NCI-H2227 (cell line): Measurements from ENCODE around the gene APLNR.

Experiments
- DNase-seq: peaks from one replicate; lab custom pipeline; 2025; ENCODE audit not compliant: unreplicated experiment; lab: John Stamatoyannopoulos, UW

The APLNR gene

DNA sequence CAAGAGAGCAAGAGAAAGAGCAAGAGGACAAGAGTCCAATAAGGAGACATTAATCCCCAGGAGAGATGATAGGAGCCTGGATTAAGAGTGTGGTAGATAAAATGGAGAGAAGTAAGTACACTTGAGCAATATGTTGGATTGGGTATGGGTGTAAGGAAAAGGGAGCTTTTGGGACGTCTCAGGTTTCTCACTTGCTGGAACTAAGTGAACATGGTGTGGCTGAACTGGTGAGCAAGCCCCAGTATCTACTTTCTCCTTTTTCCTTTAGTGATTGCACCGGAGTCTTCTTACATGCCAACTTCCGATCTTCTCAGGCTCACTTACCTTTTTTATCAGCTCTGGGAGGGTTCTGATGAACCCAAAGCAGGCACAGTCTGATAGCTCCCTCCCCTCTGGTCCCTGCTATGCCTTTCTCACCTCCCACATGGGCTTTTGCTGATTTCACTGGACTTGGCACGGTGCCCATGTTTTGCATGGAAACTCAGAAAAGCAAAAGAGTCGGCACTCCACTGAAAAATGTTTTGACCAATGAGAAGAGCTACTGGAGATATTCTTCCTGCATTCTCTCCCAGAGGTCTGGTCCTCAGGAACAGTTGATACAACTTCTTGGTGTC is 14.5 kb upstream of the APLNR start:
- DNase-seq = peak; percentile 39

DNA sequence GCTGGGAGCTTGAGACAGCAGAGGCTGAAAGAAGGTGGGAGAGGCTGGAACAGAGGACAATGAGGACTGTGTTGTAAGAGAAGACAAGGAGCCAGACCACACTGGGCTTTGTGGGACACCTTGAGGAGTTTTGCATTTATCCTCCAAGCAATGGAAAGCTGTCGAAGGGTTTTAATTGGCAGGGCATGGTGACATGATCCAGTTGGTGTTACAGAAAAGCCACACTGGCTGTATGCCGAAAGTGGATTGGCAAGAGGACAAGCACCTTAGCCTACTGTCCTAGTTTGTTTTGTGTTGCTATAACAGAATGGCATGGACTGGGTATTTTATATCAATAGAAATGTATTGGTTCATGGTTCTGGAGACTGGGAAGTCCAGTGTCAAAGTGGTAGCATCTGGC is 14.0 kb upstream of the APLNR start:
- no peak for DNase-seq

DNA sequence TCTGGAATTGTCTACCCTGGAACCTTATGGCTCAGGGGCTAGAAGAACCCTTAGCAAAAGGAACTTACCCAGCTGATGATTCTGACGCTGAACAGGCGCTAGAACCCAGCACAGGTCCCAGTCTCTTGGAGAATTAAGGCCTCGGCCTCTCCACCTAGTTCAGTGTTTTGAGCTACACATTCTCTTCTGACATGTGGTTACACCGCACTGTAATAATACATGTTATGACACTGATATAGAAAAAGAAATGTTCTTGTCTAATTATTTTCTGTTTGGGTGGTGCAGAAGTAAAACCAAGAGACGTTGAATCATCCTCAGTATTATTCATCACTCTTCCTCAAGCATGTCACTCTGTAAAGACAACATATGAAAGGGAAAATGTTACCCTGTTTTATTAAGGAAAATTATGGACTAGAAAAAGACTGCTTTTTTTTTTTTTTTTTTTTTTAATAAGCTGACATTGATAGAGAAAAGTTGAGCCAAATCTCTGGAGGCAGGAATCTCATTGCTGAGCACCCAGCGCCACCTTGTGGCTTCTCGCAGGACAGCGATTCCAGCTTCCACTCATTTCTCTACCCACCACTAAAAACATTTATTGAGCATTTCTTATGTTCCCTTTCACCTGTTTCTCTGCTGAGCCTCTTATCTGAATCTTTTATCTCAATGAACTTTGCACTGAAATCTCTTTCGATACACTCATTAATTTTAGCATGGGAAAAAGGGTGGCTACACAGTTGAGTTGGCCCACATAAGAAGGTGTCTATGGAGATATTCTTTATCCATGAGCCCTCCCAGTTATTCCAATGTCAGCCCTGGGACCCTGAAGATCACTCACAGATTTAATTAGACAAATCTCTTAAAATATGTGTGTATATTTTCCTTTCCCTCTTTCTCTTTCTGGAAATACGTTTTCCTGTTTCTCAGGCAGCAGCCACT is 12.6 kb upstream of the APLNR start:
- peak; percentile 75 for DNase-seq

DNA sequence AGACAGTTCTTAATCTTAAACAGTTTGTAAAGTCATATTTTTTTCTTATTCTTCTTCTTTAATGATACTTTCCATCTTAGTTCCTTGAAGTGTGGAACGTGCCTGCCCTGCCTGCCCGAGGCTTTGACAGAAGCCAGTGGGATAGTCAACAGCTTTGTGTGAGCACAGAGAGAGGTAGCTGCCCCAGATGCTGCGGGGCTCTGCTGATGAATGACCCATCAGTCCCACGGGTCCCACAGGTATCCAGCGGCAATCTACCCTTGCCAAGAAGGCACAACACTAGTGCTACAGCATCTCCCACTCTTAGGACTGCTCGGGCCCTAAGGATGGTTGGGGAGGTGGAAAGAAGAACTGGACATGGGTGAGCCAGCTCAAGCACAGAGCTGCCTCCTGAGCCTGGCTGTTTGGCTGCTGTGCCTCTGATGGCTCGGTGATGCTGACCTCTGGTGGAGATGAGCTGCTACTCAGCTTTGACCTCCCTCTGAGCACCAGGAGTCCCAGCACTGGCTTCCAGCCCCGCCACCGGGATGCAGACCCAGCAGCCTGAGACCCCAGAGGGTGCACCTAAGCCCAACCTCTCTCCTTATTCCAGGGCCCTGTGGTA is 11.8 kb upstream of the APLNR start:
- peak; percentile 81 for DNase-seq

DNA sequence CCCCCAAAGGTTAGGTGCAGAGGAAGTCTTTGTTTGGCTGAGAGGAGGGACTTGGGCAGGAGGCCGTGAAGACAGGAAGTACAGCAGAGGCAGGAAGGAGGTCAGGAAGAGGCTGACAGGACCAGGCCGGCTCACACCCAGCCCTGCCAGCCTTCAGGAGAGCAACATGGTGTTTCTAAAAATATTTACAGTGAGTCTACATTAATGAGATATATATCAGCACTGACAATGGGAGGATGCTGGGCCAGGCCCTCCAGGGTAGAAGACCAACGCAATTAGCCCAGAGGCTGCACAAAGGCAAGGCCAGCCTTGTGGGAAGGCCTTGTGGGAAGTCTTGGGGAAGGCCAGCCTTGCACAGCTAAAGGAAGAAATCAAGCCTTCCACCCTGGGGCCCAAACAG is 7.9 kb upstream of the APLNR start:
- DNase-seq = no peak

DNA sequence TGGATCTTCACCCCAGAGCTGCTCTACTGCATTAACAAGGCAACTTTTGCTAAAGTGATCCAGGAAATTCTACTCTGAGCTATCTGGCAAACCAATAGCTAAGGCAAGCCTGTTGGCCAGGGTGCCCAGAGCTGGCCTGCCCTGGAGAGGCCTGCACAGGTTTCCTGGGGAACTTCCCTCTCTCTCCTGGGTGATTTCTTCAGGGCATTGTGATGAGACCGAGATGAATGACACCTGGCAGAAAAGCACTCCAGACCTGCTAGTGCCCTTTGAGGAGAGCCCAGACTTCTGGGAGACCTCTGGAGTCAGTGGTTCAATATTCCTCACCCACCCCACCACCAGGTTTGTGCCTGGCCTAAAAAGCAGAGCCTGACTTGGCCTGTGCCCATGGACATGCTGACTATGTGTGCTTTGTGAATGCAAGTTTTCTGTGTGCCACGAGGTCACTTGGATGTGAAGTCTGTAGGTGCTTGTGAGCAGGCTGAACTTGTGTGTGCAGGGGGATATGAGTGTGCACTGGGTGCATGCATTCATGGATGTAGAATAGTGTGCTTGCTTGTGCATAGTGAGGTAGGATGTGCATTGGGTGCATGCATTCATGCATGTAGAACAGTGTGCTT is 4.4 kb upstream of the APLNR start:
- no peak for DNase-seq

DNA sequence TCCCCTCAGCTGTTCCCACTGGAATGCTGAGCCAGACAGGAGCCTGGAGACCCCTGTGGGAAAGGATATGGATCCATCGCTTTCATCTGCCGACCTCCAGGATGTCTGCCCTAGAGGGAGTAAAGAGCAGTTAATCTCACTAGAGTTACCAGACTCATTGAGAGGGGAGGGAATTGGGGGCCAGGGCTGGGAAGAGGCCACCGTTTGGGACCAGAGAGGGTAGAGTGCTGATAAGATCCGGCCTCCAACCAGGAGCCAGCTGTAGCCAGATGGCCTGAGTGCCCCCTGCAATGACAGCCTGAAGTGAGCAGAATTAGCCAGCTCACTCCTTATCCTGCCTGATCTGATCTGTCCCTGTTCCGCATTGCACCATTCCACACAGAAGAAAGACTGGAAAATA is 3.7 kb upstream of the APLNR start:
- DNase-seq = no peak

DNA sequence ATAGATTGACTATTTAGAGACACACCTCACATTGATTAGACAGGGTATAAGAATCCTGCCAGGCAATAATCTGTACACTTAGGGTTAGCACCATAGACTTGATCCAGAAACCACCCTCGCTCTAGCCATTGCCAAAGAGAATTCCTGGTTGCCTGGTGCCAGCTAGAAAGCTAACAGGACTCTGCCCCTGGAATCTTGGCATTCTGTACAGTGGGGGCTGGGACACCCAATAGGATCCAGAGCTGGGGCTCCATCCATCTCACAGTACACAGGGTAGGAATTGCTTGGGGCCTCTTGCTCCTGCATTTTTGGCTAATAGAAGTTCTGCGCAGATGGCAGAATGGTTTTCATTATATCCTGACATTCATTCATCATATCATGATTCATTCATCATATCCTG is 3.0 kb upstream of the APLNR start:
- DNase-seq = no peak

DNA sequence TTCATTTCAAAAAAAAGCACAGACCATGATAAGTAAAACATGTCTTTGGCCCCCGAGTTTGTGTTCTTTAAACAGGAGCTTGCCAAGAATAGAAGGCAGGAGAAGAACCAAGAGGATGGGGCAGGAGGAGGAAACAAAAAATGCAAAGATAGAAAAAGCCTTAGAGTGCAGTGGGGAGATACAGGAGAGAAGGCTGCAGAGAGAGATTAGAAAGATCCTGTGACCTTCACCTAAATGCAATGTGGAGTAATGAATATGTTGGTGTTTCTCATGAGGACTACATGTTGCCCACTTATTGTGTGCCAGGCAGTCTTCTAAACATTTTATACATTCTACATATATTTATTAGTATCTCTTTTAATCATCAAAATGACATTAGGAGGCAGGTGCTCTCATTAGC is 2.3 kb upstream of the APLNR start:
- DNase-seq = no peak

DNA sequence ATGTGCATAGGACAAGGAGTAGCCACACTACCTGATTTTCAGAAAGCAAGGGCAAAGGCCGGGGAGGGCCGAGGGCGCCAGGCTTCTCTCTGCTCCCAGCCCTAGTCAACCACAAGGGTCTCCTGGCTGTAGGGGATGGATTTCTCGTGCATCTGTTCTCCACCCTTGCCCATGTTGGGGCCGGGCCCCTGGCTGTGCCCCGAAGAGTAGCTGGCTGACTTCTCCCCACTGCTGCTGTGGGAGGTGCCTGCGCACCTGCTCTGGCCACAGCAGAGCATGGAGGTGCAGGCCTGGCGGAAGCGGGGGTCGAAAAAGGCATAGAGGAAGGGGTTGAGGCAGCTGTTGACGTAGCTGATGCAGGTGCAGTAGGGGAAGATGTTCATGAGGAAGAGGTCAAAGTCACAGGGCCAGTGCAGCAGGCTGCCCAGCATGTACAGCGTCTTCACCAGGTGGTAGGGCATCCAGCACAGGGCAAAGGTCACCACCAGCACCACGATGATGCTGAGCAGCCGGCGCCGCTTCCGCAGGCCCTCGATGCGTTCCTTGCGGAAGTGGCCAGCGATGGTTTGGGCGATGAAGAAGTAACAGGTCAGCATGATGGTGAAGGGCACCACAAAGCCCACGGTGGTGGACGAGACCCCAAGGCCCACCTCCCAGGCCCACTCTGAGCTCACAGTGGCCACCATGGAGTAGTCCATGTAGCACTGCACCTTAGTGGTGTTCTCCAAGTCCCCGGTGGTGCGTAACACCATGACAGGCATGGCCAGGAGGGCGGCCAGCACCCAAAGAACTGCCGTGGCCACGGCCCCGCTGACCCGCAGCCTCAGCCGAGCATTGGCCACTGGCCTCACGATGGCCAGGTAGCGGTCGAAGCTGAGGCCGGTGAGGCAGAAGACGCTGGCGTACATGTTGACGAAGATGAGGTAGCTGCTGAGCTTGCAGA is 1.0 kb downstream of the APLNR start:
- no peak for DNase-seq

DNA sequence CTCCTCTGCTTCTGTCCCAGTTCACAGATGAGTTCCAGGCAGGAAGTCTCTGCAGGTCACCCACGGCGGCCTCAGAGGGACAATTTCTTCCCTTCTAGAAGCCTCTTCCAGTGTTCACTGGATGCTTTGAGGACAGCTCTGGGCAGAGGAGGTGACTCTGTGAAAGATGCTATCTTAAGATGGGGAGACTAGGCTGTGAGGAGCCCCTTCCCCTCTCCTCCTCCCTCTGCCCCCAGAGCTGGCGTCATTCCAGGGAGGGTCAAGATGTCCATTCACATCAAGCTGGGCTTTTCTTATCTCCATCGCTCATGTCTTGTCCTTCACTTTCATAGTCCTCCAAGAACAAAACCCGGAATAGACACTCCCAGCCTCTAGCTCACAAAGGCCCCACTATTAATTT is 3.3 kb downstream of the APLNR start:
- DNase-seq = no peak

DNA sequence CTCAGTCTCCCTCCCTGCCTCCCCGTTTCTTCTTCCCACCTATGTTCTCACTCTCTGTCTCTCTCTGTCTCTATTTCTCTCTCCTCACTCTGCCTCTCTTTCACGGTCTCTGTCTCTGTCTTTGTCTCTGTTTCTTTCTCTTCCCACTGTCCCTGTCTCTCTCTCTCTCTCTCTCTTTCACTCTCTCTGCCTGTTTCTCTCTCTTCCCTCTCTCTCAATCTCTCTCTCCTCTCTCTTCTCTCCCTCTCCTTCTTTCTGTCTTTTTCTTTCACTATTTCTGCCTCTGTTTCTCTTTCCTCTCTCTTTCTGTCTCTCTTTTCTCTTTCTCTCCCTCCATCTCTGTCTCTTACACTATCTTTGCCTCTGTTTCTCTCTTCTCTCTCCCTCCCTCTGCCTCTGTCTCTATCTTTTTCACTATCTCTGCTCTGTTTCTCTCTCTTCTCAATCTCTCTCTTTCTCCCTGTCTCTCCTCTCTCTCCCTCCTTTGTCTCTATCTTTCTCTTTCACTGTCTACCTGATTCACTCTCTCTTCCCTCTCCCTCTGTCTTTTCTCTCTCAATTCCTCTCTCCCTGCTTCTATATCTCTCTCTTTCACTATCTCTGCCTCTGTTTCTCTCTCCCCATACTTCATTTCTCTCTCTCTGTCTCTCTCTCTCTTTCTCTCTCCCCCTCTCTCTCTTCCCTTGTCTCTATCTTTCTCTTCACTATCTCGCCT is 5.4 kb downstream of the APLNR start:
- no peak for DNase-seq

DNA sequence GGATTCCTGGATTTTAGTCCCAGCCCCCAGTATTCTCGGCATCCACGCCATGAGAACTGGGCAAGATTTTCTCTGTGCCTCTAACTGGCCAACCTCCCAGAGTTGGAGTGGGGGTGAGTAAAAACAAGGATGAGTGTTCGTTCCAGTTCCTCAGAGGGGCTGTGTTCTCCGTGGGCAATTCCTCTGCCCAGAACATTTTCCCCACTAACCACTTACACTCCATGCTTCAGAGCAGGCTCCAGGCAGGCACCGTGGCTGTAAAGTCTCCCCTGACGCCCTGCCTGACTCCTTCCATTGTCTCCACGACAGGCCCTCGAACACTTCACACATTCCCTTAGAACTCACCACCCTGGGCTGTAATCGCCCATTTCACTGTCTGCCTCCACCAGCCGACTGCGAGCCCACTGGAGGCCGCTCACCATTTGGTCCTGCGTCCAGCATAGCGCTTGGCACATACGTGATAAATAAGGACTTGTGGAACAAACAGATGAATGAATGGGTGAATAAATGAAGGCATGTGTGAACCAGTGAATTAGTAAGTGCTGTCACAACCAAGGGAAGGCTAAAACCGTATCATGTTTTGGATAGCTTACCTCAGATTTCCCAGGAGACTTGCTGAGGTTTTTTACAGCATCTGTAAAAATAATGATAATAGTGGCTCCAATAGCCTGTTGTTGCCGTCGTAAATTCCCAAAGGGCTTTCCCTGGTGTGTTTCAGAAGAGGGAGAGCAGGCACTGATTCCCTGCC is 6.1 kb downstream of the APLNR start:
- DNase-seq = no peak

DNA sequence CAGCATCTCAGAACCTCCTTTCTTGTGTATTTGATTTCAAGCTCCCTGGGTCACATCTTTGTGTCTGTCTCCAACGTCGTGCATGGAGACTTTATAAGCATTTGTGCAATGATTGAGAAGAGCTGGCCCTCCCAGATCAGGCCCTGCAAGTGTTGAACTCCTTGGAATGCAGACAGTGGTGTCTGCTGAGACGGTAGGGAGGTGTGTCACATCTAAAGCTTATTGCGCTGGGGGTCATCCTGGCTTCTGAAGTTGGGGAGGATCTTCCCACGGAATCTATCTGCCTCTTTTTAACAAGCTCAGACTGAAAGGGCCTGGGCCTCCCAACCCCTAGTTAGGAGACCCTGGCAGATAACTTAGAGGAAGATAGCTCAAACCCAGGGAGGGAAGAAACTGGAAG is 6.7 kb downstream of the APLNR start:
- no peak for DNase-seq

DNA sequence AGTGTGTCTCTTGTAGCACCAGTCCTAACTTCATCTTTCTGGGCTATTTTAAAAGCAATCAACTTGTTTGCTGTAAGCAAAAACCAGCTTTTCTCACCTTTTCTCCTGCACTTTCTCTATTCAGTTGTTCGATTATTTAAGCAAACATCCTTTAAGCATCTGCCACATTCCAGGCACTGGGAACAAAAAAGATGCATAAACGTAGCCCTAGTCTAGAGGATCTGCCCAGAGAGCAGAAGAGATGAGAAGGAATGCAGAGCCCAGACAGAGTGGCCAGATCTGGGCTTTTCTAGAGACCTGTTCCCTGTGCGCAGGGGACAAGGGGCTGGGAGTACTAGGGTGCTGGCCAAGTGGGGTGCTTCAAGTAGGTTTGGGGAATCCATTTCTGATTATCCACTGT is 8.4 kb downstream of the APLNR start:
- DNase-seq = no peak

DNA sequence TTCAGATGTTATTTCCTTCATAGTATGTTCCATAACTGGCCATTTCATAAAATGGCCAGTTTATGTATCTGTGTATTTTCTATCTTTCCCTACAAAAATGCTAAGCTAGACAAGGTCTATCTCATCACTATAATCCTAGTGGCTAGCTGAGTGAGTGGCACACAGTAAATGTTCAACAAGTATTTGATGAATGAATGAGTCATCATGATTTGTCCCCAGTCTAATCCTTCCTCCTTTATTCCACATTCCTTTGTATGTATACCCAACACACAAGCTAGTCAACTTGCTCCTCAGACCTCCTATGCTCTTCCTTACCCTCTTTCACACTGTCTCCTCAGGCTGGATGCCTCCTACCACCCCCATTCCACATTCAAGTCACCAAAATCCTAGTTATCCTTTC is 12.5 kb downstream of the APLNR start:
- no peak for DNase-seq

DNA sequence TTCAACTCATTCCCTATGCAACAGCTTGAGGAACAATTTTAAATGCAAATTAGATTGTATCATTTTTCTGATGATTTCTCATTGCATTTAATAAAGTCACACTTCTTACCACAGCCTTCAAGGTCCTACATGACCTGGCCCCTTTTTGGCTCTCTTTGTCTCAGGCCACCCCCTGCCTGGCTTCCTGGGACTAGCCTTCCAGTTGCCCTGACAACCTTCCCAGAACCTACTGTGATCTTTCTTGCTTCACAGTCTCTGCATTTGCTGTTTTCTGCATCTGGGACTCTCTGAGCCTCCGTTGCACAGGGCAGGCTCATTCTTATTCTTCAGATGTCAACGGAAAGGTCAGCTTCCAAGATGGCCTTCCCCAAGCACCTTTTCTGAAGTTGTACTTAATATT is 12.9 kb downstream of the APLNR start:
- no peak for DNase-seq

DNA sequence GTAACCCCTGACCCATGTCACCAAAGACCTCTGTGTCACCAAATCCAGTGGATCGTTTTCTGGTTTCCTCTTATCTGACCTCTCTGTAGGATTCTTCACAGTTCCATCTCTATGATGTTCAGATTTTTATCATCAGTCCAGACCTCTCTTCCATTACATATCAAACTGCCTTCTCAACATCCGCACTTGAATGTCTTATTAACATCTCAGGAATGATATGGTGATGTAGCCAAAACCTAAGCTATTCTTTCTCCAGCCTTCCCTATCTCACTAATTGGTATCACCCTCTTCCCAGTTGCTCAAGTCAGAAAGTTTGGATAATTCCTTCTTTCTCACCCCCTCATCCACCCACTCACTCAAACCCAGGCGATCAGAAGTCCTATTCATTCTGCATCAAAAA is 13.4 kb downstream of the APLNR start:
- no peak for DNase-seq

DNA sequence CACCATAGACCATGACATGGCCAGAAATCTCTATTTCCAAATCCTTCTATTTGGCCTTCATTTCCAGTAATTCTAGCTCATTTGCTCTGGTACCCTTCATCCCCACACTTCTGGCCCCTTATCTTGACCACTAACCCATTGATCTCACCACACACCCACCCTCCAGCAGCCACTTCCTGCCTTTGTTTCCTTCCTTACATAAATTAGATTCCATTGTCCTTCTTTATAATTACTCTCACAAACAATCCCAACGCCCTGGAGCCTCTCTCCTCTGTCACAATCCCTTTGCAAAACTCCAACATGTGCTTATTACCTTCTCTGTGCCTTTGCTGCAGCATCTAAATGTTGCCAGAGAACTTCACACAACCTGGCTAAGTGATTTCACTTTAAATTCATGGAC is 14.8 kb downstream of the APLNR start:
- no peak for DNase-seq
